ENCODE results near the gene HCN1. TPM values are rescaled to one million over a fixed set of nuclear protein-coding genes. Genes with fewer than 3 reads are reported as not detected.

The HCN1 gene
- total RNA-seq, 1 donor from 2014 or later = not detected

DNA sequence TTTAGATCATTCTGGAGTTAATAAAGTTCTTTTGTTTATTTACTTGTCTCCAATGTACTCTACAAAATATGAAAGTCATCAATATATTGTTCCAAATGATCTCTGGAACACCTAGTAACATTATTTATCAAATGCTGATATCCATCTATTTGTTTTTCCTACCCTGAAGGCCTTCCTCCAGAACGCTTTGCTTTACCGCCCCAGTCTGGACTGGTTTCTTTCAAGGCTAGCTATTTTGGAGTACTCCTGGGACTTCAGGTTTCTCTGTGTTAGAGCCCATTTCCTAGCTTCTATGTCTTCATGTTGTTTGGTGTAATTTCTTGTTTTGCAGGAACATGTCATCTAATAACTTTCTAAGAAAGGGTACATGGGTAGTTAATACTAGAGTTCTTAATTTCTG, 9.6 kb downstream of the HCN1 start:
- no peak for DNase-seq (ENCODE audit: low read depth)
- Histone ChIP-seq H3K4me3 (ENCODE audit: low read depth, low read length) (no peak overlapping the region), H3K36me3 (ENCODE audit: control insufficient read depth, insufficient read depth, low read length) (no peaks in the 10 kb centered on the region), H3K27me3 (ENCODE audit: control insufficient read depth, insufficient read depth, low read length) (no peaks in the 10 kb centered on the region)
- TF ChIP-seq, protein P1, sequence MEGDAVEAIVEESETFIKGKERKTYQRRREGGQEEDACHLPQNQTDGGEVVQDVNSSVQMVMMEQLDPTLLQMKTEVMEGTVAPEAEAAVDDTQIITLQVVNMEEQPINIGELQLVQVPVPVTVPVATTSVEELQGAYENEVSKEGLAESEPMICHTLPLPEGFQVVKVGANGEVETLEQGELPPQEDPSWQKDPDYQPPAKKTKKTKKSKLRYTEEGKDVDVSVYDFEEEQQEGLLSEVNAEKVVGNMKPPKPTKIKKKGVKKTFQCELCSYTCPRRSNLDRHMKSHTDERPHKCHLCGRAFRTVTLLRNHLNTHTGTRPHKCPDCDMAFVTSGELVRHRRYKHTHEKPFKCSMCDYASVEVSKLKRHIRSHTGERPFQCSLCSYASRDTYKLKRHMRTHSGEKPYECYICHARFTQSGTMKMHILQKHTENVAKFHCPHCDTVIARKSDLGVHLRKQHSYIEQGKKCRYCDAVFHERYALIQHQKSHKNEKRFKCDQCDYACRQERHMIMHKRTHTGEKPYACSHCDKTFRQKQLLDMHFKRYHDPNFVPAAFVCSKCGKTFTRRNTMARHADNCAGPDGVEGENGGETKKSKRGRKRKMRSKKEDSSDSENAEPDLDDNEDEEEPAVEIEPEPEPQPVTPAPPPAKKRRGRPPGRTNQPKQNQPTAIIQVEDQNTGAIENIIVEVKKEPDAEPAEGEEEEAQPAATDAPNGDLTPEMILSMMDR (IDR thresholded peaks at IDR 0.05; ENCODE audit: insufficient read depth, low read length, poor library complexity, severe bottlenecking) = no peak

DNA sequence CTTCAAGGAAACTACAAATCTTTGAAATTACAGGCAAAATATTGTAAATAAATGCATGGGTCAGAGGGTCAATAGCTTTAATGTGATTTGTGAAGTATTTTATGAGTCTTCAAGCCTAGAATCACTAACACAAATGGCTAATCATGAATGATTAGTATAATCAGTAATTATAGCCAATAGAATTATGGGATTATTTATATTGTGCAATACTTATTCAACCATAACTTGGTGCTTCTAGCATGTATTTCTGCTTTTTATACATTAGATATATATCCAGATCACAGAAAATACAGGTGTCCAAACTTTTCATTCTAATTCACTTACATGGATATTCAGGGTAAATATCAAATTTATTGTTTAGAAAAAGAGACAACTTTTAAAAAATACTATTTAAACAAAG, 12.1 kb downstream of the HCN1 start:
- Histone ChIP-seq H3K4me3 (ENCODE audit: low read depth, low read length) (no peak overlapping the region), H3K36me3 (ENCODE audit: control insufficient read depth, insufficient read depth, low read length) (no peaks in the 10 kb centered on the region), H3K27me3 (ENCODE audit: control insufficient read depth, insufficient read depth, low read length) (no peaks in the 10 kb centered on the region)
- TF ChIP-seq, protein P1 (IDR thresholded peaks at IDR 0.05; ENCODE audit: insufficient read depth, low read length, poor library complexity, severe bottlenecking) = no peak
- DNase-seq (ENCODE audit: low read depth) = no peak

GRCh38 chr5:45680950-45681349, 15.2 kb downstream of the HCN1 start:
- Histone ChIP-seq H3K36me3 (ENCODE audit: control insufficient read depth, insufficient read depth, low read length) (no peaks in the 10 kb centered on the region), H3K27me3 (ENCODE audit: control insufficient read depth, insufficient read depth, low read length) (no peaks in the 10 kb centered on the region), H3K4me3 (ENCODE audit: low read depth, low read length) (no peak overlapping the region)
- no peak for DNase-seq (ENCODE audit: low read depth)
- TF ChIP-seq, protein P1 (IDR thresholded peaks at IDR 0.05; ENCODE audit: insufficient read depth, low read length, poor library complexity, severe bottlenecking) = no peak

- Histone ChIP-seq H3K36me3 (ENCODE audit: control insufficient read depth, insufficient read depth, low read length) (no peaks in the 10 kb centered on the region), H3K4me3 (ENCODE audit: low read depth, low read length) (no peak overlapping the region), H3K27me3 (ENCODE audit: control insufficient read depth, insufficient read depth, low read length) (no peaks in the 10 kb centered on the region)
- TF ChIP-seq, protein P1 (IDR thresholded peaks at IDR 0.05; ENCODE audit: insufficient read depth, low read length, poor library complexity, severe bottlenecking) = no peak
- DNase-seq (ENCODE audit: low read depth) = no peak
These were observed 18.7 kb downstream of the HCN1 start for GRCh38 chr5:45677524-45677923.

DNA sequence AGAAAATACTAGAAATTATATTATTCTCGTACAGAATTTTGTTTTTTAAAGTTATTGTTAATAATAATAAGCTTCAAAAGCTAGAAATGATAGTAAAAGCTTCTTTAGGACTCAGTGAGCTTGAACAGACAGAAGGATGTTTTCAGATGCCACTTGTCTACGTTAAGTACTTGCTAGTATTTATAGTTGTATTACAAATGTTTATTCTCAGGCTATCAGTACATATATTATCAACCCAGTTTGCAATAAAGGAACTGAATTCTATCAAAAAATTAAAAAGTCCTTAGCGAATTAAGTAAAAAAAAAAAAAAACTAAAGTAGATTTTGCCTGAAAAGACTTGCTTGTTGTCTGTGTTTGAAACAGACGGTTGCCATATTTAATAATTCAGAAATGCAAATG, 23.9 kb downstream of the HCN1 start:
- H3K27me3 ChIP-seq (ENCODE audit: control insufficient read depth, insufficient read depth, low read length) = no peaks in the 10 kb centered on the region
- TF ChIP-seq, protein P1 (IDR thresholded peaks at IDR 0.05; ENCODE audit: insufficient read depth, low read length, poor library complexity, severe bottlenecking) = no peak
- DNase-seq (ENCODE audit: low read depth) = no peak
- H3K36me3 ChIP-seq (ENCODE audit: control insufficient read depth, insufficient read depth, low read length) = no peaks in the 10 kb centered on the region
- H3K4me3 ChIP-seq (ENCODE audit: low read depth, low read length) = no peak overlapping the region

DNA sequence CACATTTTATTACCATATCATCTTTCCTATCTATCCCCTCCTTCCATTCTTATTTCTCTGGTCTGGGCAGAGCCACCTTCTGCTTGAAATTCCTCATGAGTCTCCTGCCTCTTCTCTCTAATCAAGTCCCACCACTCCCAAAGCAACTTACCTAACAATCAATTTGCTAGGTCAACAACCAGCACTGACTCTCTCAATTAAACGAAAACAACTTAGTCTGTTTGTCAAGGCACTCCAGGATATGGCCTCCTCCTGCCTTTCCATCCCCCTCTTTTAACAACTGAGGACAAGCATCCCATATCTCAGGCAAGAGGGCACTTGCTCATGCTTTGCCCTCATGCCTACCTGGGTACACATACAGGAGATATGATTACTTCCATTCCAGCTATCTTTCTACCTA, 47.4 kb downstream of the HCN1 start:
- no peak for DNase-seq (ENCODE audit: low read depth)
- H3K4me3 ChIP-seq (ENCODE audit: low read depth, low read length) = no peak overlapping the region
- TF ChIP-seq, protein P1 (IDR thresholded peaks at IDR 0.05; ENCODE audit: insufficient read depth, low read length, poor library complexity, severe bottlenecking) = no peak
- H3K27me3 ChIP-seq (ENCODE audit: control insufficient read depth, insufficient read depth, low read length) = no peaks in the 10 kb centered on the region
- no peaks in the 10 kb centered on the region for H3K36me3 ChIP-seq (ENCODE audit: control insufficient read depth, insufficient read depth, low read length)

All from kidney epithelial cell (primary cell).